Measurements from ENCODE around the gene HIP1.

GRCh38 chr7:75776295-75776971 lies 37.7 kb upstream of the HIP1 start:
- no peak for TF ChIP-seq RCOR2 (CRISPR knock-in tag; IDR thresholded peaks at IDR 0.05)
- TF ChIP-seq HIC2 (CRISPR knock-in tag; IDR thresholded peaks at IDR 0.05; ENCODE audit: low read depth) = no peak
- TF ChIP-seq MLX (CRISPR knock-in tag; IDR thresholded peaks at IDR 0.05) = no peak
- no peak for TF ChIP-seq ZNF710 (CRISPR knock-in tag; IDR thresholded peaks at IDR 0.05; ENCODE audit: borderline replicate concordance)

Measured in HepG2 (cell line).